Esophagus squamous epithelium (tissue), 4 donors: ENCODE data around the gene CD44.

Experiments
- POLR2A ChIP-seq, 4 donors: fragments of 450-650 bp; IDR thresholded peaks; one replicate each; pipeline ENCODE4 v1.6.1; 2017; ENCODE audit warnings: antibody characterized with exemption in 4 of 4, mild to moderate bottlenecking in 4 of 4, moderate library complexity in 3 of 4
- TF ChIP-seq, protein P1 (sequence below), 6 experiments: fragments of 450-650 bp in 4 of 6; fragments of 200-600 bp in 2 of 6; sonication (generic) in 2 of 6; IDR thresholded peaks; one replicate each; pipeline ENCODE4 v1.5.1; 2016 to 2019; ENCODE audit warnings: antibody characterized with exemption in 6 of 6, mild to moderate bottlenecking in 4 of 6, moderate library complexity in 4 of 6

DNA sequence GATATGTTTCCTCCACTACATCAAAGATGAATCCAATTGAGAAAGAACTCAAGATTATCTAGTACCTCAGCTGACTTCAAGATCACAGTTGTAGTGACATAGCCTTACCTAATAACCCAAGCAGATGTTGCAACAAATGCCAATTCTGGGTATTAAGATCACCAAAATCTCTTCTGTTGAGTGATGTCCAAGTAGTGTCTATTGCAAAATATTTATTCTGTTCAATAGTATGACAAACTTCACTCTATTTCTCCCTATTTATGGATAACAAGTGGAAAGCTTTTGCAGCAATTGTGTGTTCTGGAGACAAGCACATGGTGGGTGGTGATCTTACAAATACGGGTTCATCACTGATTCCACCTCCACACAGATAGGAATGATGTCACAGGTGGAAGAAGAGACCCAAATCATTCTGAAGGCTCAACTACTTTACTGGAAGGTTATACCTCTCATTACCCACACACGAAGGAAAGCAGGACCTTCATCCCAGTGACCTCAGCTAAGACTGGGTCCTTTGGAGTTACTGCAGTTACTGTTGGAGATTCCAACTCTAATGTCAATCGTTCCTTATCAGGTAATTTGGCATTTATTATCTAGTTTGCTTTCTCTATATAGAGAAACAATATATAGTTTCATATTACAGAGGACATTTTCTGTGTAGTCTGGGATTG is 72.0 kb downstream of the CD44 start:
- TF ChIP-seq, protein P1, sequence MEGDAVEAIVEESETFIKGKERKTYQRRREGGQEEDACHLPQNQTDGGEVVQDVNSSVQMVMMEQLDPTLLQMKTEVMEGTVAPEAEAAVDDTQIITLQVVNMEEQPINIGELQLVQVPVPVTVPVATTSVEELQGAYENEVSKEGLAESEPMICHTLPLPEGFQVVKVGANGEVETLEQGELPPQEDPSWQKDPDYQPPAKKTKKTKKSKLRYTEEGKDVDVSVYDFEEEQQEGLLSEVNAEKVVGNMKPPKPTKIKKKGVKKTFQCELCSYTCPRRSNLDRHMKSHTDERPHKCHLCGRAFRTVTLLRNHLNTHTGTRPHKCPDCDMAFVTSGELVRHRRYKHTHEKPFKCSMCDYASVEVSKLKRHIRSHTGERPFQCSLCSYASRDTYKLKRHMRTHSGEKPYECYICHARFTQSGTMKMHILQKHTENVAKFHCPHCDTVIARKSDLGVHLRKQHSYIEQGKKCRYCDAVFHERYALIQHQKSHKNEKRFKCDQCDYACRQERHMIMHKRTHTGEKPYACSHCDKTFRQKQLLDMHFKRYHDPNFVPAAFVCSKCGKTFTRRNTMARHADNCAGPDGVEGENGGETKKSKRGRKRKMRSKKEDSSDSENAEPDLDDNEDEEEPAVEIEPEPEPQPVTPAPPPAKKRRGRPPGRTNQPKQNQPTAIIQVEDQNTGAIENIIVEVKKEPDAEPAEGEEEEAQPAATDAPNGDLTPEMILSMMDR (IDR thresholded peaks at IDR 0.05): no peak
- TF ChIP-seq POLR2A (IDR thresholded peaks at IDR 0.05): no peak
